ENCODE data around the gene MSANTD2. TPM values are rescaled to one million over a fixed set of nuclear protein-coding genes. Genes with fewer than 3 reads are reported as not detected.

Gene MSANTD2
- polyA plus RNA-seq, 3 donors, result 4.8 to 6.1 (median 5.3) TPM

DNA sequence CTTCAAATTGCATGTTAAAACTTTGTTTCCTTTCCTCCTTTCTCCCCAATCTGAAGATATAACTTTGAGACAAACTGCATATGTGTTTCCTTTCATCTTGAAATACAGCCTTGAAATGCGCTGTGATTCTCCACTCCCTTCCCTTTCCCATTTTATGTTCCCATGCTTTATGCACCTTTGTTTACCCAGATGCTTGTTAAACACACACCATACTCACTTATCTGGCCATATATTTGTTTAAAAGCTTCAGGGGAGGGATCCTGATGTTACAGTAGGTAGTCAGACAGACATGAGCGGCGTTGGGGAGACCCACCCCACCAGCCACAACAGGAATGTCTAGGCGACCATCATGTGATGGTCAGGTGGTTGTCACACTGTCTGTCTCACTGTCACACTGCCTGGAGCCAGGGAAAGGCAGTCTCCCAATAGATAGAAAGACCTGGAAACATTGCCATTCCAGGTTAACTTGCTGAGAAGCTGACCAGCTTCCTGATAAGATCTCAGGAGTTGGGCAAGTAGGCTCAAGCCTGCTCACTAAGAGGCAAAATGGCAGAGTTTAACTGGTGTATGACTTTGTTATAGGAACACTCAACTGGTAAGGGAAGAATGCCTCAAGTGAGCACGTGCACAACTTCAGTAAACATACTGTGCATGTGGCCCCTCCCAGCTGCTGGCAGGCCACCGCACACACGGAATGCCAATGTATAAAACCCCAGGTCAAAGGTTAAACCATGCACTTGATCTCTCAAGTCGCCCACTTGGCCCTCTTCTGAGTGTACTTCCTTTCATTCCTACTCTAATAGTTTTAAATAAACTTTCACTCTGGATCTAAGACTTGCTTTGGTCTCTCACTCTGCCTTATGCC is 23.5 kb upstream of the MSANTD2 start:
- H3K27ac ChIP-seq (ENCODE audit: low read depth, low read length), result no peak overlapping the region
- WGBS, 3 donors, result 52 to 68% (median 56%) methylated on average over 8 of the region's 8 CpGs

- 47 to 71% (median 71%) methylated on average over 6 of the region's 6 CpGs for WGBS, 3 donors
These were observed 22.0 kb upstream of the MSANTD2 start for GRCh38 chr11:124821995-124822730.

DNA sequence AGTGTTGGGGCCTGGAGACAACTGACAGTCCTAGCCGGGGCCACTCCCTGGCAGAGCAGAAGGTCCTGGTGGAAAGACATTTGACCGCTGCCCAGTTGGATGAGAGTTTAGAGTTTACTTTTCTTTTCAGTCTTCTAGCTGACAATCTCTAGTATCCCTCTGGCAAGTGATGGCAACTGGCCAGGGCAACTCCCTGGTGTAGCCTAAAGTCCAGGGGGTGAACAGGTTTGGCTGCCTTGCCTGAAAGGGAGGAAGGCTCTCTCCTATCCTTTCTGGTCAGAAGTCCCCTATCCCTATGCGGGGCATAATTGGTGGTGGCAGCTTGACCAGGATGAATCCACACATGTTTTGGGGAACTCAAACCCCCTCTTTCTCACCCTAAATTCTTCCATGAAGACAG is 16.8 kb upstream of the MSANTD2 start:
- WGBS, 3 donors, result 85 to 90% (median 89%) methylated on average over 3 of the region's 3 CpGs
- no peak overlapping the region for H3K27ac ChIP-seq (ENCODE audit: low read depth, low read length)

More at GRCh38 chr11:124821995-124822730, 22.0 kb upstream of the MSANTD2 start:
- H3K27ac ChIP-seq (ENCODE audit: low read depth, low read length), result no peak overlapping the region

- no peak overlapping the region for H3K27ac ChIP-seq (ENCODE audit: low read depth, low read length)
- 81 to 98% (median 83%) methylated on average over 1 of the region's 1 CpG for WGBS, 3 donors
These were observed 14.5 kb upstream of the MSANTD2 start for GRCh38 chr11:124814739-124815138.

DNA sequence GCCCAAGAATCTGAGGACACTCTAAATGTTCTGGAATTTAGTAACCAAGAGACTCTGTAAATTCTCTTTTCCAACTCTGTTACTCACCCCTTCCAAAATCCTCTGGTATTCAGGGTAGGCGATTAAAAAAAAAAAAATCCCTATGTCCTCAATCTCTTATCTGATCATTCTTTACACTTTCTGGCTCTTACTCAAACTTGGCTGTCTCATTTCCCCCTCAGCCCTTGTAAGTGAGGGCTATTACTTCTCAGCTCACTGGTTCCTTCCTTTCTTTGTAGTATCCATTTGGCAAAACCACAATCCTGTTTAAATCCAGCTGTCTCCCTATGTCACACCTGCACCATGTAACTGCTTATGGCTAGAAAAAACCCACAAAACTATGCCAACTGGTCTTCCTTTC is 12.7 kb upstream of the MSANTD2 start:
- H3K27ac ChIP-seq (ENCODE audit: low read depth, low read length), result no peak overlapping the region
- WGBS, 3 donors, result 0 to 24% (median 21%) methylated on average over 1 of the region's 1 CpG

GRCh38 chr11:124811399-124812125 is 11.4 kb upstream of the MSANTD2 start:
- no peak overlapping the region for H3K27ac ChIP-seq (ENCODE audit: low read depth, low read length)
- WGBS, 3 donors, result 84 to 85% (median 84%) methylated on average over 10 of the region's 10 CpGs

- 88 to 91% (median 88%) methylated on average over 6 of the region's 6 CpGs for WGBS, 3 donors
- no peak overlapping the region for H3K27ac ChIP-seq (ENCODE audit: low read depth, low read length)
These were observed 7.6 kb upstream of the MSANTD2 start for GRCh38 chr11:124807660-124808270.

DNA sequence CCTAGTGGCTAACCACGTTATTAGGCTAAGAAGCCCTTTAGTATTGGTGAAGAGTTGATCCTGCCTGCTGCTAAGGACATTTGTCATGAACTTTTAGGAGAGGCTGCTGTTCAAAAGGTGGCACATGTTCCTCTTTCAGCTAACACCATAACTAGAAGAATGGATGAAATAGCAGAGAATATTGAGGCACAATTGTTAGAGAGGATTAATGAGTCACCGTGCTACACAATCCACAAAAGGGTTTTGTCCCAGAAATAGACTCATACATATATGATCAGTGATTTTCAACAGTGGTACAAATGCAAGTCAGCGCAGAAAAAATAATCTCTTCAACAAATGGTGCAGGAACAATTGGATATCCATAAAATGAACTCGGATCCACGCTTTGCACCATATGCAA is 7.0 kb upstream of the MSANTD2 start:
- WGBS, 3 donors, result 93 to 95% (median 95%) methylated on average over 5 of the region's 5 CpGs
- H3K27ac ChIP-seq (ENCODE audit: low read depth, low read length), result no peak overlapping the region

GRCh38 chr11:124804884-124805283 is 4.7 kb upstream of the MSANTD2 start:
- no peak overlapping the region for H3K27ac ChIP-seq (ENCODE audit: low read depth, low read length)
- 87 to 91% (median 89%) methylated on average over 3 of the region's 3 CpGs for WGBS, 3 donors

DNA sequence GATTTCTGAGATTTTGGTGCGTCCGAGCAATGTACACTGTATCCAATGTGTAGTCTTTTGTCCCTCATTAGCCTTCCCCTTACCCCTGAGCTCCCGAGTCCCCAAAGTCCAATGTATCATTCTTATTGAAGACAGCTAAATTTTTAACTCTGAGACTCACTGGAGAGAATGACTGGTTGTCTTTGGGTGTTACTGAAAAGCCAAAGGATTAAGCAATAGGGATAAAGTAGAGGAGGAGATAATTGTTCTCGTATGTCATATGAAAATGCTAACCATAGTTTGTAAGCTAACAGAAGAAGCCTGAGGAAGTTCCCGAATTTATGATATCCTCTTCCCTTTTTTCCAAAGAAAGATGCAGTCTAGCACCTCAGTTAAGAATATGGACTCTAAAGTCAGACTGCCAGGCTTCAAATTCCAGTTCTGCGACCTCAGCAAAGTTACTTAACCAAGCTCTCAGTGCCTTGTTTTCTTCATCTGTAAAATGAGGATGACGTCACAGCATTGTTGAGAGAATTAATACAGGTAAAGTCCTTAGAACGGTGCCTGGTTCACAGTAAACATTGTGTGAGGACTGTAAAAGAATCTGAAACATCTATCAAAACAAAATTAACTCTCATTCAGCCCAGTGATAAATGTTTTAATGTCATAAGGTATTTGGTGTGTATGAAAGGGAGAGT is 1.6 kb upstream of the MSANTD2 start:
- 71 to 75% (median 74%) methylated on average over 8 of the region's 8 CpGs for WGBS, 3 donors
- no peak overlapping the region for H3K27ac ChIP-seq (ENCODE audit: low read depth, low read length)

DNA sequence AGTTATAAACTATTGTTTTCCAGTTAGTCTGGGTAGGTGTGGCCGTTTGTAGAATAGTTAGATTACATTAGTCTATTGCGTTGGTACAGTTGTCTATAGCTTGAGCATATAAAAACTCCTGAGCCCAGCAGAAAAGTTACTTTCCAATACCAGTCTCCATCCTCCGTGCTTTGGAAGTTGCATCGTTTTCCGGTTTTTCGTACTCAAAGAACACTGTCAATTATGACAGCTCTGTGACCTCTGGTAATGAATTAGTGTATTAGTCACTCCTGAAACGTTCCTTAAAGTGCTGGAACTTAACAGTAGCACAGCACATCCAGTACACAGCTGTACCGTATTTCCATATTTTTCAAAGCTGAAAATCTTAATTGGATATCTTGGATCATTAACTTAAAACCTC is 808 bp upstream of the MSANTD2 start:
- WGBS, 3 donors, result 3 to 6% (median 3%) methylated on average over 8 of the region's 8 CpGs
- H3K27ac ChIP-seq (ENCODE audit: low read depth, low read length), result no peak overlapping the region

GRCh38 chr11:124799348-124800225 is 619 bp downstream of the MSANTD2 start:
- H3K27ac ChIP-seq (ENCODE audit: low read depth, low read length), result peak overlapping the region; percentile 91
- 0 to 1% (median 1%) methylated on average over 51 to 81 of the region's 83 CpGs for WGBS, 3 donors

- 2 to 5% (median 4%) methylated on average over 8 of the region's 8 CpGs for WGBS, 3 donors
- H3K27ac ChIP-seq (ENCODE audit: low read depth, low read length), result no peak overlapping the region
These were observed 1.2 kb downstream of the MSANTD2 start for GRCh38 chr11:124798991-124799347.

DNA sequence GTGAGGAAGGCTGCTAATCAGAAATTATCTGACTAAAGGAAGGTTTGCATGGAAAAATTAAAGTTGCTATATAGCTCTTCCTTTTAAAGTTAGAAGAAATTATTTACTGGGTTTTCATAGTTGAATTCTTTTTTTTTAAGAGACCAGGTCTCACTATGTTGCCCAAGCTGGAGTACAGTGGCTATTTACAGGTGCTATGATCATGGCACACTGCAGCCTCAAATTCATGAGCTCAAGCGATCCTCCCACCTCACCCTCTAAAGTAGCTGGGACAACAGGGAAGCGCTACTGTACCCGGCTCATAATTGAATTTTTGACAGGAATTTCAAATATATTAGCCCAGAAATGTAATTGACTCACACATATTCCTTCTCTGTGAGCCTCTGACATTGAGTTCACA is 3.9 kb downstream of the MSANTD2 start:
- WGBS, 3 donors, result 87 to 90% (median 88%) methylated on average over 3 of the region's 3 CpGs
- H3K27ac ChIP-seq (ENCODE audit: low read depth, low read length), result no peak overlapping the region

- 87 to 96% (median 87%) methylated on average over 2 of the region's 2 CpGs for WGBS, 3 donors
- no peak overlapping the region for H3K27ac ChIP-seq (ENCODE audit: low read depth, low read length)
These were observed 6.5 kb downstream of the MSANTD2 start for GRCh38 chr11:124793466-124794278.

DNA sequence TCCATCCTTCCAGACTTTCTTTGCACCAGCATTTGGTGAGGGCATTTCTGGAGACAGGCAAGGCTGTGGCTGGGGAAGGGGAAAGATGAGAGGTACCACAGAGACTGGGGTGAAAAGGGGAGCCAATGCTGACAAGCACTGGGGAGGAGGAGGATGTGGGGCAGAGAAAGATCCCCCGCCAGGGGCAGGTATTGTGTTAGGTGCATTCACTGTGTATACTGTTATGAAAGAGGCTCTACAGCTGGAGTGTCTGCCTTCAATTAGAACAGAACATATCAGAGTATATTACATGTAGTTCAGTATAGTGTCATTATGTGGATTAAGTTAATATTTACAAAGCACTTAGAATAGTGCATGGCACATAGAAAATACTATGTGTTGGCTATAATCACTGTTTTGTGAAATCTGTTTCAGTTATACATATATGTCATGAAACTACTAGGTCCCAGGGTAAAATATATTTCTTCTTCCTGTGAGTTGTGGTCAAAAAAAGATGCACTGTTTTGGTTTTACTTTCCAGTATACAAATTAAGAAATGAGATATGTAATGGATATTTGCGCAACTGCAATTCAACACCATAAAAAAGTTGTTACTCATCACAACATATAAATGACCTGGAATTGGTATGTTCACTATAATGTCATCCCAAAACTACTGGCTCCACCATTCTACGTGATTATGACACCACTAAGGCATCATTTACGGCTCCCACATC is 8.4 kb downstream of the MSANTD2 start:
- 77 to 89% (median 88%) methylated on average over 4 of the region's 4 CpGs for WGBS, 3 donors

More for the DNA sequence above, 8.4 kb downstream of the MSANTD2 start:
- H3K27ac ChIP-seq (ENCODE audit: low read depth, low read length), result no peak overlapping the region
